GM10248 (cell line): Measurements from ENCODE around the gene MAP3K2.
"Not testable (repeated sequence)": the region's sequence is repeated elsewhere in the genome, so short reads cannot be mapped to it uniquely, and the experiment has no call there.

ENCODE experiments used
- CTCF ChIA-PET: fragments of 300-600 bp; sonication (Branson Sonifier 250); formaldehyde crosslinking; extraction: SDS; loops from one replicate; lab custom pipeline; 2021; ENCODE audit warnings: antibody characterized with exemption; lab: Yijun Ruan, JAX
- POLR2A ChIA-PET: fragments of 350-650 bp; sonication (Branson Sonifier 250); formaldehyde crosslinking; extraction: SDS; loops from one replicate; lab custom pipeline; 2020; ENCODE audit warnings: antibody characterized with exemption; lab: Yijun Ruan, JAX
- DNase-seq: peaks from one replicate; pipeline ENCODE4 v3.0.0; 2012; ENCODE audit errors: extremely low spot score
- CTCF ChIP-seq: IDR thresholded peaks from 2 replicates; pipeline ENCODE4 v1.5.1; 2012; ENCODE audit warnings: mild to moderate bottlenecking, low read depth; ENCODE audit errors: extremely low read depth, missing control alignments, control extremely low read depth

MAP3K2 gene

GRCh38 chr2:127358044-127358443 lies 29.7 kb downstream of the MAP3K2 start:
- CTCF ChIA-PET, result no interaction called here
- POLR2A ChIA-PET, result no interaction called here
- no peak for TF ChIP-seq CTCF
- DNase-seq, result no peak

GRCh38 chr2:127357591-127357990 lies 30.2 kb downstream of the MAP3K2 start:
- TF ChIP-seq CTCF, result no peak
- CTCF ChIA-PET, result no interaction called here
- POLR2A ChIA-PET, result no interaction called here
- no peak for DNase-seq

- CTCF ChIA-PET, result interaction anchor here (0.7 to 1.2 kb wide), 4 partner anchors 12 to 59 kb away, joined by 3 read pairs; no protein-coding TSS in a partner anchor
- POLR2A ChIA-PET, result no interaction called here
- DNase-seq, result no peak
- no peak for TF ChIP-seq CTCF
These were observed 31.2 kb downstream of the MAP3K2 start for GRCh38 chr2:127356531-127356930.

GRCh38 chr2:127355407-127356008 lies 32.3 kb downstream of the MAP3K2 start:
- CTCF ChIA-PET, result interaction anchor here (0.7 to 1.0 kb wide), 3 partner anchors 25 to 60 kb away, joined by 3 read pairs; no protein-coding TSS in a partner anchor
- no peak for DNase-seq
- no peak for TF ChIP-seq CTCF
- POLR2A ChIA-PET, result no interaction called here

GRCh38 chr2:127353873-127354676 lies 33.7 kb downstream of the MAP3K2 start:
- POLR2A ChIA-PET, DNase-seq, CTCF ChIA-PET: not testable (repeated sequence)

- DNase-seq, POLR2A ChIA-PET, CTCF ChIA-PET: not testable (repeated sequence)
These were observed 34.6 kb downstream of the MAP3K2 start for GRCh38 chr2:127353223-127353622.

GRCh38 chr2:127351603-127352002 lies 36.2 kb downstream of the MAP3K2 start:
- ChIA-PET CTCF (interaction anchor here (1.6 to 2.5 kb wide), 2 partner anchors 64 to 128 kb away, joined by 4 to 5 read pairs; no protein-coding TSS in a partner anchor), POLR2A (no interaction called here)
- TF ChIP-seq CTCF, result no peak
- no peak for DNase-seq
